GM19467 (cell line): ENCODE data around the gene KMT2D.

Experiments
- ATAC-seq: cut with Tn5 transposase; IDR thresholded peaks from one replicate; pipeline ENCODE4 v1.9.1; 2021; ENCODE audit warnings: mild to moderate bottlenecking, moderate library complexity; ENCODE audit not compliant: unreplicated experiment

Gene KMT2D

GRCh38 chr12:49022558-49023178, 37.9 kb downstream of the KMT2D start:
- ATAC-seq: no peak

GRCh38 chr12:49021292-49021915, 39.2 kb downstream of the KMT2D start:
- ATAC-seq: no peak

GRCh38 chr12:49020441-49020840, 40.2 kb downstream of the KMT2D start:
- no peak for ATAC-seq

DNA sequence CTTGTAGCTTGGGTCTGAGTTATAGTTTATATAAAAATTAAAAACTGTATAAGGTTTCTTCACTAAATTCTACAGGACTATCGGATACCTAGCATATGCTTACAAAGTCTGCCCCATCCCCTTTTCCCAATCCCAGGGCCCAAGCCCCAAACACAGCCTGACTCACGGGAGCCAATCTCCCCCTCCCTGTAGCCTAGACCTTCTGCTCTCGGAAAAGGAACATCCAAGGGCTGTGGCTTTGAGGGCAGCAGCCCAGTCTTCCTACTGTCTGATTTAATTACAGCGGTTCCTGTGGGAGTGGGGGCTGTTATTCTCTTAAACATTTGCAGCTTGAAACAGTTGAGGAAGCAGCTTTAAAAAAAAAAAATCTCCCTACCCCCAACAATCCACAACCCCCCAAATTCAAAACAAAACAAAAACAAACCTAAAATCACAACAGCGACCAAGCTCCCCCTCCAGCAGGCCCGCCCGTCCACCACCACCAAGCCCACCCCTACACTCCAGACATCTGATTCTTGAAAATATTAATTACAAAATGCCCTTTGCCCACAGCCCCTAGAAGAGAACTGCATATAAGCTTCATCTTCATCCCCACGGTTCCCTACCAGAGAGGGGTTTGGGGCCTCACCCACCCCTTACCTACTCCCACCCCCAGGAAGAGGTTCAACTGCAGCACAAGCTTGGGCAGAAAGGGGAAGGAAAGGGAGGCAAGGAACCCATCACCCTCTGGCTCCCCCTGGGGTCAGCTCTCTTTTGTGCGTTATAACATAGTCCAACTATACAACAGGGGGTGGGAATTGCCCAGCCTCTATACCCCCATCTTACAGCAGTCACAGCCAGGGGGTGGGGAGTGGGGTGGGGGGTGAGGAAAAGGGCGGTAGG, 40.9 kb downstream of the KMT2D start:
- ATAC-seq: no peak

GRCh38 chr12:49019120-49019430, 41.5 kb downstream of the KMT2D start:
- ATAC-seq: peak; percentile 12

- ATAC-seq: peak; percentile 87
These were observed 42.1 kb downstream of the KMT2D start, which contains the start of gene PRKAG1 for GRCh38 chr12:49018261-49019119. Gene PRKAG1, minus strand, starts transcription at chr12:49018776. Its CDS starts 36 bp downstream, at chr12:49018740.

GRCh38 chr12:49017891-49018260, 42.7 kb downstream of the KMT2D start:
- ATAC-seq: no peak

DNA sequence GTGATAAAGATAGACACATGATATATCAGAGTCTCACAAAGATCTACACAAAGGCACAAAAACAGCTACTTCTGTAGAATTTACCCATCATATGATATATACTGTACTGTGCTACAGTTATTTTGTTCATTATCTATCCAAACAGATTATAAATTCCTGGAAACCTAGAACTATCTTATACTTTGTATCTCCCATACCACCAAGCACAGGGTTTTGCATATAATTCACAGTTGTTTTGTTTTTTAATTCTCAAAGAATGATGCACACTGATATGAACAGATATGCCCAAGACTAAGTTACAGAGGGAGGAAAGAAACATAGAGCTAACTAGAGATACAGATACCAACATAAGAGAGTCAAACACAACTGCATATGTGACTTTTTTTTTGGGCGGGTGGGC, 45.4 kb downstream of the KMT2D start:
- no peak for ATAC-seq

GRCh38 chr12:49014547-49014946, 46.0 kb downstream of the KMT2D start:
- no peak for ATAC-seq

- no peak for ATAC-seq
These were observed 47.2 kb downstream of the KMT2D start for GRCh38 chr12:49013428-49013827.

- ATAC-seq: no peak
These were observed 47.9 kb downstream of the KMT2D start for GRCh38 chr12:49012739-49013138.
